Esophagus muscularis mucosa (tissue), 4 donors: Measurements from ENCODE around the gene PFDN4. TPM values are rescaled to one million over a fixed set of nuclear protein-coding genes. Genes with fewer than 3 reads are reported as not detected.

Source experiments
- DNase-seq: peaks from one replicate; pipeline ENCODE4 v3.0.0-alpha.2; 2017; ENCODE audit errors: extremely low spot score
- H3K27ac ChIP-seq, 4 donors: fragments of 200-600 bp; sonication (generic); replicated peaks in 1 of 4; 1 replicate in 3 of 4; 2 replicates in 1 of 4; pipeline ENCODE4 v1.5.1; 2016 to 2019; ENCODE audit warnings: mild to moderate bottlenecking in 1 of 4
- H3K27me3 ChIP-seq, 4 donors: fragments of 200-600 bp; sonication (generic); one replicate each; pipeline versions ENCODE4 v1.5.1 to v1.6.0; 2016 to 2019
- H3K36me3 ChIP-seq, 4 donors: fragments of 200-600 bp; sonication (generic); one replicate each; pipeline ENCODE4 v1.5.1; 2016 to 2019
- H3K4me1 ChIP-seq, 4 donors: fragments of 200-600 bp; sonication (generic); one replicate each; pipeline ENCODE4 v1.5.1; 2016 to 2019
- H3K4me3 ChIP-seq, 4 donors: fragments of 200-600 bp; sonication (generic); 1 replicate in 2 of 4; 2 replicates in 2 of 4; pipeline ENCODE4 v1.5.1; 2016 to 2019; ENCODE audit warnings: mild to moderate bottlenecking in 4 of 4, moderate library complexity in 1 of 4
- H3K9me3 ChIP-seq, 4 donors: fragments of 200-600 bp; sonication (generic); 1 replicate in 3 of 4; 2 replicates in 1 of 4; pipeline ENCODE4 v1.5.1; 2016 to 2019
- EP300 ChIP-seq: sonication (generic); formaldehyde crosslinking; IDR thresholded peaks from one replicate; pipeline ENCODE4 v1.6.1; 2017; ENCODE audit warnings: antibody characterized with exemption
- POLR2A ChIP-seq: fragments of 450-650 bp; IDR thresholded peaks from one replicate; pipeline ENCODE4 v1.6.1; 2017; ENCODE audit warnings: antibody characterized with exemption, moderate library complexity, mild to moderate bottlenecking, low read depth
- POLR2AphosphoS5 ChIP-seq, 2 donors: sonication (generic); formaldehyde crosslinking; IDR thresholded peaks; one replicate each; pipeline ENCODE4 v1.6.1; 2017; ENCODE audit warnings: antibody characterized with exemption in 2 of 2
- WGBS: methylation state at CpG from one replicate; pipeline ENCODE4 v1.1.5; 2018; 5-methylcytosine and 5-hydroxymethylcytosine counted together
- intact Hi-C: fragments of 100-400 bp; cut with DNase I; formaldehyde crosslinking; loops from one replicate; pipeline ENCODE4 v1.15.1; 2023
- total RNA-seq, 4 donors: library from RNA; depleted of rRNA; stranded (reverse); fragments of >200 nt; gene quantifications; one replicate each; pipeline versions ENCODE4 v1.1.0 to v1.2.1, GENCODE V29; 2016
- TF ChIP-seq, protein P1 (sequence below), 3 experiments: fragments of 200-600 bp in 2 of 3; fragments of 450-650 bp in 1 of 3; sonication (generic) in 2 of 3; IDR thresholded peaks; one replicate each; pipeline ENCODE4 v1.5.1; 2017 to 2019; ENCODE audit warnings: antibody characterized with exemption in 3 of 3, mild to moderate bottlenecking in 2 of 3, moderate library complexity in 1 of 3

Gene PFDN4
- total RNA-seq, 4 donors from 2014 or later = 43.2 to 96.8 (median 58.7) TPM

- no peak overlapping the region for H3K27ac ChIP-seq
- intact Hi-C loops = no loop called here
- no peaks in the 10 kb centered on the region for H3K4me1 ChIP-seq
- no peak overlapping the region for H3K4me3 ChIP-seq
- DNase-seq = no peak
- no peaks in the 10 kb centered on the region for H3K27me3 ChIP-seq
- WGBS = 93% methylated on average over 4 of the region's 4 CpGs
- H3K36me3 ChIP-seq = no peaks in the 10 kb centered on the region
- H3K9me3 ChIP-seq = no peaks in the 10 kb centered on the region
- TF ChIP-seq, protein P1, sequence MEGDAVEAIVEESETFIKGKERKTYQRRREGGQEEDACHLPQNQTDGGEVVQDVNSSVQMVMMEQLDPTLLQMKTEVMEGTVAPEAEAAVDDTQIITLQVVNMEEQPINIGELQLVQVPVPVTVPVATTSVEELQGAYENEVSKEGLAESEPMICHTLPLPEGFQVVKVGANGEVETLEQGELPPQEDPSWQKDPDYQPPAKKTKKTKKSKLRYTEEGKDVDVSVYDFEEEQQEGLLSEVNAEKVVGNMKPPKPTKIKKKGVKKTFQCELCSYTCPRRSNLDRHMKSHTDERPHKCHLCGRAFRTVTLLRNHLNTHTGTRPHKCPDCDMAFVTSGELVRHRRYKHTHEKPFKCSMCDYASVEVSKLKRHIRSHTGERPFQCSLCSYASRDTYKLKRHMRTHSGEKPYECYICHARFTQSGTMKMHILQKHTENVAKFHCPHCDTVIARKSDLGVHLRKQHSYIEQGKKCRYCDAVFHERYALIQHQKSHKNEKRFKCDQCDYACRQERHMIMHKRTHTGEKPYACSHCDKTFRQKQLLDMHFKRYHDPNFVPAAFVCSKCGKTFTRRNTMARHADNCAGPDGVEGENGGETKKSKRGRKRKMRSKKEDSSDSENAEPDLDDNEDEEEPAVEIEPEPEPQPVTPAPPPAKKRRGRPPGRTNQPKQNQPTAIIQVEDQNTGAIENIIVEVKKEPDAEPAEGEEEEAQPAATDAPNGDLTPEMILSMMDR (IDR thresholded peaks at IDR 0.05) = no peak
- TF ChIP-seq EP300 (no peak), POLR2A (no peak), POLR2AphosphoS5 (IDR thresholded peaks at IDR 0.05) (no peak)
These were observed 46.7 kb downstream of the PFDN4 start for GRCh38 chr20:54254596-54254995.

DNA sequence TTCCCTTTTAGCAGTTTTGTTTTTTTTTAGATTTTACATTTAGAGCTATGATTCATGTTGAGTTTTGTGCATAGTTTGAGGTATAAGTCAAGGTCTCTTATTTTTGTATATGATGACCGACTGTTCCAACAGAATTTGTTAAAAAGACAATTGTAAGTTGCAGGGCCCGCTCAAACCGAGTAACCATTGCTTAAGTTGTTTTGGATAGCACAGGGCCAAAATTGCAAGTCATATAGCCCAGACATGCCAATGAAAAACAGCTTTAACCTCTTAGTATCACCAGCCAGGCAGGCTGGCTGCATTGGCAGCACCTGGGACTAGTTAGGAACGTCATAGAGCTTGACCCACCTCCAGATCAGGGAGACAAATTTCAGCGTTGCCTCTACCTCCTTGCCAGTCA lies 47.3 kb downstream of the PFDN4 start:
- intact Hi-C loops = no loop called here
- WGBS = 81% methylated on average over 5 of the region's 5 CpGs

DNA sequence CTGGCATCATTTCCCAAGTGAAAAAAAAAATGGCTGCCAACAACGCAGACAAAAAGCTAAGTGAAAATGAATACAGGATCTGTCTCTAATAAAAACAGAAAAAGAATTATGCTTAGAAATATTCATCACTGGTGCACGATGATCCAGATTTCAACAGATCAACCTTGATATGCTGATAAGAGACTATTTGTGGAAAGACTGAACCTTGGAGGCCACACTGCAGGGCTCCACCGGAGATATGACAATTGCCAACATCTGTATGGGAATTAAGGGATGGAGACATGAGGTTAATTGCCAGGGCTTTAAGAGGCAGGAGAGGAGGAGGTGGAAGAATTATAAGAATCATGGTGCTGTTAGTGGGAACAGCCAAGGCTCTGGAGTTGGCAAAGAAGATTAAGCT lies 48.3 kb downstream of the PFDN4 start:
- no peaks in the 10 kb centered on the region for H3K4me1 ChIP-seq
- H3K27me3 ChIP-seq = no peaks in the 10 kb centered on the region
- WGBS = 72% methylated on average over 3 of the region's 3 CpGs
- TF ChIP-seq EP300 (no peak), POLR2AphosphoS5 (IDR thresholded peaks at IDR 0.05) (no peak), POLR2A (no peak)
- TF ChIP-seq, protein P1 (IDR thresholded peaks at IDR 0.05) = no peak
- no peaks in the 10 kb centered on the region for H3K9me3 ChIP-seq
- H3K27ac ChIP-seq = no peak overlapping the region
- intact Hi-C loops = no loop called here
- no peaks in the 10 kb centered on the region for H3K36me3 ChIP-seq
- DNase-seq = no peak
- no peak overlapping the region for H3K4me3 ChIP-seq

More for the DNA sequence above, 47.3 kb downstream of the PFDN4 start:
- Histone ChIP-seq H3K27me3 (no peaks in the 10 kb centered on the region), H3K4me1 (no peaks in the 10 kb centered on the region), H3K27ac (no peak overlapping the region), H3K36me3 (no peaks in the 10 kb centered on the region), H3K4me3 (no peak overlapping the region), H3K9me3 (no peaks in the 10 kb centered on the region)
- DNase-seq = no peak
- TF ChIP-seq POLR2AphosphoS5 (IDR thresholded peaks at IDR 0.05) = no peak
- no peak for TF ChIP-seq POLR2A
- TF ChIP-seq EP300 = no peak

GRCh38 chr20:54257071-54257816 lies 49.4 kb downstream of the PFDN4 start:
- intact Hi-C loops = no loop called here
- H3K27me3 ChIP-seq = no peaks in the 10 kb centered on the region
- WGBS = 80% methylated on average over 4 of the region's 4 CpGs
- no peaks in the 10 kb centered on the region for H3K36me3 ChIP-seq
- H3K9me3 ChIP-seq = no peaks in the 10 kb centered on the region
- H3K4me3 ChIP-seq = no peak overlapping the region
- H3K4me1 ChIP-seq = no peaks in the 10 kb centered on the region
- DNase-seq = no peak
- H3K27ac ChIP-seq = no peak overlapping the region
- TF ChIP-seq POLR2A = no peak
- TF ChIP-seq EP300 = no peak
- TF ChIP-seq, protein P1 (IDR thresholded peaks at IDR 0.05) = no peak
- TF ChIP-seq POLR2AphosphoS5 (IDR thresholded peaks at IDR 0.05) = no peak

DNA sequence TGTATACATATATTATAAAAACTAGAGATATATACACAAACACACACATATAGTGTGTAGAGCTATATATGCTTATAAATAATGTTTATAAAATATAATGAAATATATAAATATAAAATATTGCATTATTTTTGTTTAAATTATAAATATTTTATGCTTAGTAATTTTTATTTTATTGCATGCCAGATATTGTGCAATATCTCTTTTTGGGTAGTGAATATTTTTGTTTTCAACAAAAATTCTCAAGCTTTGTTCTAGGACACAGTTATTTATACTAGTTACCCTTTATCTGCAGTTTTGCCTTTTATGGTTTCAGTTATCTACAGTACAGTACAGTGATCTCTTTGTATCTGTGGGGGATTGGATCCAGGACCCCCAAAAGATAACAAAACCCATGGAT lies 52.2 kb downstream of the PFDN4 start:
- intact Hi-C loops = no loop called here
- no peak for DNase-seq
- Histone ChIP-seq H3K27me3 (no peaks in the 10 kb centered on the region), H3K9me3 (no peaks in the 10 kb centered on the region), H3K4me1 (no peaks in the 10 kb centered on the region), H3K4me3 (no peak overlapping the region), H3K36me3 (no peaks in the 10 kb centered on the region), H3K27ac (no peak overlapping the region)
- TF ChIP-seq EP300 = no peak
- no peak for TF ChIP-seq POLR2AphosphoS5 (IDR thresholded peaks at IDR 0.05)
- no peak for TF ChIP-seq POLR2A
- TF ChIP-seq, protein P1 (IDR thresholded peaks at IDR 0.05) = no peak
